GM19351 (cell line): Measurements from ENCODE around the gene ONECUT1.

ENCODE experiments used
- ATAC-seq: cut with Tn5 transposase; IDR thresholded peaks from one replicate; pipeline ENCODE4 v1.9.1; 2021; ENCODE audit warnings: mild to moderate bottlenecking, moderate library complexity; ENCODE audit not compliant: unreplicated experiment

The ONECUT1 gene

GRCh38 chr15:52783929-52784798, 6.0 kb downstream of the ONECUT1 start:
- no peak for ATAC-seq

DNA sequence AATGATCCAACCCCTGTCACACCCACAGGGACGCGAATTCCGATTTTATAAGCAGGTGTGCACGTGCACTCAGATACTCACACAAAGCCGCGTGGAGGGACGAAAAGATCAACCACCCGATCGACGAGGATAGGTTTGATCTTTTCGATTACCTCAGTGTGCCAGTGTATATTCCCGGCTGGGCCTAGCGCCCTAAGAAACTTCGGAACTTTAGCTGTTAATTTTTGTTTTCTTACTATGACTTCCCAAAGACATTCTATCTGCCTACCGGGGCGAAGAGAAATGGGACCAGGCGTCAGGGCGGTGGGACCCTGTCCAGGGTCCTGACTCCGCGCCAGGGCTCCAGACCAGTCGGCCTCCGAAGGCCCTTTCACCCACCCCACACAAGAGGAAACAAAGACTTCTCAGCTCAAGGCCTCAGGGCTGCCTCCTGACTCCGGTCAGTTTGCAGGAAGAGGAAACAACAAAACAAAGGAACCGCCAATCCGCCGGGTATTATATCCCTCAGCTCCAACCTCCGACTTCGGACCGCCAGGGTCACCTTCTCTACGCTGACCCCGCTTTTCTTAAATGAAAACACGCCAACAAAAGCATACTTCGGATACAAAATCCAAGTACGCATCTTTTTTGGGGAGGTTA, 6.8 kb downstream of the ONECUT1 start:
- no peak for ATAC-seq

DNA sequence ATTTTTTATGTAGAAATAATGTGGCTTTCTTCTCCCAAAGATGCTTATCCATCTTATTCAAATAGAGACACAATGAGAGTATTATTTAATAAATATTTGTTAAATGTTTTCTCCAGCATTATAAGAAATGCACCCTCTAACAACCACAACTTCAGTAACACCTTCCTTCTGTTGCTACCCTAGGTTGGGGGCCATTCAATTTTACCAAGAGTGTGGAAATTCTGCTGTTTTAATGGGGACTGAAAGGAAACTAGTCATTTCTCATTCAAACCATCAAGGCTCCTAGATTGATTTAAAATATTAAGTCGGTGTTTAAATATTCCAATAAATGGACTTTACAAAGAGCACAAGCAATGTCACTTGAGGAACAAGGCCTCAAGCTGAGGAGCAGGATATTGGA, 7.6 kb downstream of the ONECUT1 start:
- ATAC-seq = no peak

DNA sequence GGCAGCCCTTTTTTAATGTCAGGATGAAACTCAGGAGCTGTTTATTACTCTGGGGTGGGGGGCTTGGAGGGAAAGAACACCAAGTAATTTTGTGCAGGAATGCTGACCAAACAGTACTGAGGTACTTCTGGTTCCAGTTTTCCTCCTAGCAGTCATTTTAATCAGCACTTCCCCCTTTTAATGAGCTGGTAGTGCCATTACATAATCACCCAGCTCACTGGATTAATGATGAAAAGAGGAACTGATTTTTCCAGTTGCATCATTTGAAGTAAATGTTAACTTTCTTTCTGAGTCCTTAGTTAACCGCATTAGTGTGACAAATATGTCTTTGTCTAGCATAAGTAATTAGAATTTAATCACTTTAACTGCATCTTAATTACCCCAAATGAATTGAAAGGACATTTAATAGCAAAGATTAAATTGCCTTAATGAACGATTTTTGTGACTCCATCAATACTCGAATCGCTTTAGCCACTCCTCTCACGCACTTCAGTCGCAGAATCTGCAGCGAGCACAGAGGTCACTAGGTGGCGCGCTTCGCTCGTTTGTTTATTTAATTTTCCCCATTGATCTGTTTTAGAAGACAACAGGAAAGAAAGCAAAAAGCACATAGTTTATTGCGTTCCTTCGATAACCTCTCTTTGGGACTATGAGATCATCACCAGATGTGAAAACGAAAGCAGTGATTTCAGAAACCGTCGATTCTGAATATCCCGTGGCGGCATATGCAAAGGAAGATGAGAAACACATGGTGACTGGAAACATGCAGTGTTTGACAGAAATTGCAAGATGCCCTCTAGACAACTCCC, 9.8 kb downstream of the ONECUT1 start:
- peak; percentile 77 for ATAC-seq

DNA sequence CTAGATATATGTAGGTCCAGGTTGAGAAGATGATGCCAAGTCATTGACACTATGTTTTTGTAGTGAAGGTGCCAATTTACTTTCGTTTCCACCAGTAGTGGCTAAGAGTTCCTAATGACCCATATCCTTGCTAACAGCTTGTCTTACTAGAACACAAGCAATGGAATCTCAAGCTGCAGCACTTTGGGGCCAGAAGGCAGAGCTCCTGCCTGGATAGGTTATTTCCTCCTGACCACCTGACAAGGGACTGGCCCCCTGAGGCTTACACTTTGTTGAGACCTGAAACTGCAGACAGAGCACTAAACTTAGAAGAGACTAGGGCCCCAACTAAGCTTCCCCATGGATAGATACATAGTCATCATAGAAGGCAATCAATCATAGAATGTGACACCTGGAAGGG, 11.7 kb downstream of the ONECUT1 start:
- ATAC-seq = no peak

DNA sequence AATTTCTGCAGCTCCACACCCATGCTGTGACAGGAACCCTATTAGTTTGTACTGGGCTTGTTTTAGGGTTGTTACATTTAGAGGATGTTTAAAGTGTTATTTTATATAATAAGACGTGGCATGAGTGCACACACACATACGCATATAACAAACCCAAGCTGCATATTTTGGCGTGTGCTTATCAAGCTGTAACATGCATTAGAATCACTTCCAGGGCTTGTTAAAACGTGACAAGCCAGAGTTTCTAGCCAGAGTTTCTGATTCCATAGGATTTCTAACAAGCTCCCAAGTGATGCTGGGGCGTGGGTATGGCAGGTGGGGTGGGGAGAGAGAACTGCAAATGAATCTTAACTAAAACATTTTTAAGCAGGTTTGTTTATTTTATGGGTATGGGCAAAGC, 17.4 kb downstream of the ONECUT1 start:
- no peak for ATAC-seq

DNA sequence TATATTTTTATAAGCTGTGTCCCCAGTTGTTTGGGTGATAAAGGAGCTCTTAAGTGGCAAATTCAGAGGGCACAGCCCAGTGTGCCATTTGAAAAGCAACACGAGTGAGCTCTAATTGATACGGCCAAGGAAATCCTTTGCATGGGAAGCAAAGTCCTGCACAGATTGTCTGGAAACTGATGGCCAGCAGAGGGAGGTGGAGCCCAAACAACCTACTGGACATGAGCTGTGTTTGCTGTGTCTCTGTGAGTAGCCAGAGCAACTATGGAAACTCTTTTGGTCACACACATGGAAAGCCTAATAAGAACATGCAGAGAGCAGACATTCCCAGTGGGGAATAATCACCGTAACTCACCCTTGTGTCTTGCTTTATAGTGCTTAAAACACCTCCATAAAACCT, 24.4 kb downstream of the ONECUT1 start:
- no peak for ATAC-seq

GRCh38 chr15:52764731-52765130, 25.4 kb downstream of the ONECUT1 start:
- ATAC-seq = no peak

GRCh38 chr15:52762621-52763020, 27.5 kb downstream of the ONECUT1 start:
- ATAC-seq = no peak

GRCh38 chr15:52760562-52760961, 29.6 kb downstream of the ONECUT1 start:
- ATAC-seq = peak; percentile 59

GRCh38 chr15:52759969-52760368, 30.2 kb downstream of the ONECUT1 start:
- ATAC-seq = no peak

GRCh38 chr15:52757496-52757895, 32.6 kb downstream of the ONECUT1 start:
- no peak for ATAC-seq

GRCh38 chr15:52751522-52751921, 38.6 kb downstream of the ONECUT1 start:
- ATAC-seq = no peak

DNA sequence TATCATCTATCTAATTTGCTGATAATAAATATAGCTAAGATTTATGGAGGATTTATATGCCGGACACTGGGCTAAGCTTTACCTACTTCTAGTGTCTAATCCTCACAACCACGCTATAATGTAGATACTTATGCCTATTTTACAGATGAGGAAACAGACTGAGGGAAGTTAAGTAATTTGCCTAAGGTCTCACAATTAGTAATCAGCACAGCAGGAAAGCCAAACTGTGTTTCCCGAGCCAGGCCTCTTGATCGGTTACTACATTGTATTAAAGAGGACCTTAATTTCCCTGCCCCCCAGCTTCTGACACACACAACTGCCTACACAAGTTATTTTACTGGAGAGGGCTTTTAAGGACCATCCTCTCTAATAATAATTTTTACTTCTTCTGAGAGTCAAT, 40.9 kb downstream of the ONECUT1 start:
- peak; percentile 64 for ATAC-seq

GRCh38 chr15:52746162-52746757, 43.9 kb downstream of the ONECUT1 start:
- ATAC-seq = no peak

DNA sequence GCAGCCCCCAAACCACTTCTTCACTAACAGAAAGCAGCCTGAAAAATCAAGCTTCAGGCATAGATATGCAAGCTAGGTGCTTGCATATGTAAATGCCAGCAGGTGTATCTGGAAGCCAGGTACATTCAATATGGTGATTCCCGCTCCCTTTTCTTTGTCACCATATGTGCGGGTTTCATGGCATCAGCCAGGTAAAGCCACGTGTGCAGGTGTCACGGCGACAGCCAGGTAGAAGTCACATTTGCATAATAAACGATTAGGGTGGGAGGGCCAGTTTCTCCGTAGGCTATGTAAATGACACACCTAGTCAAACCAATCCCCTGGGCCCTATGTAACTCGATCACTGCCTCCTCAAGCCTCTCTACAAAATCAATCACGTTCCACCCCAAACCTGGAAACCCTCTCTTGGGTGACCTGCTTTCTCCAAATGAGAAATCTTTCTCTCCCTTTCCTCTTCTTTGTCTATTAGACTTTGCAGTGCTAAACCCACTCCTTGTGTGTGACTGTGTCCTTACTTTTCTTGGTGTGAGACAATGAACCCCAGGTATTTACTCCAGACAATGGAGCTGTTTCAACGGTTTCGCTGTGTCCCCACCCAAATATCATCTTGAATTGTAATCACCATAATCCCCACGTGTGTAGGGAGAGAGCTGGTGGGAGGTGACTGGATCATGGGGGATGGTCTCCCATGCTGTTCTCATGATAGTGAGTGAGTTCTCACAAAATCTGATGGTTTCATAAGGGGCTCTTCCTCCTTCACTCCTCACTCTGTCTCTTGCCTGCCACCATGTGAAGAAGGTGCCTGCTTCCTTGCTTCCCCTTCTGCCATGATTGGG, 44.6 kb downstream of the ONECUT1 start:
- no peak for ATAC-seq

DNA sequence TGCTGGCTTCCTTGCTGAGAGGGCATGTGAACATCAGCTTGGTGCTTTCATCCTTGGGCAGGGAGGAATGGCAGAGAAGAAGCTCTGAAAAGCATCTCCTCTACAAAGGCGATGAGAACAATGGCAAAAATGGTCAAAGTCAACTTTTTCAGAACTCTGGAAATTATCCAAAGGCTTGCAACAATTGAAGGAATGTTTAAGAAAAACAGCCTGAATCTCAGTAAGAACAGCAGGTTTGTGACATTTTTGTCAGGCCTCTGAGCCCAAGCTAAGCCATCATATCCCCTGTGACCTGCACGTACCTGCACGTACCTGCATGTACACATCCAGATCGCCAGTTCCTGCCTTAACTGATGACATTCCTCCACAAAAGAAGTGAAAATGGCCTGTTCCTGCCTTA, 51.8 kb downstream of the ONECUT1 start:
- ATAC-seq = no peak

GRCh38 chr15:52737720-52738119, 52.4 kb downstream of the ONECUT1 start:
- no peak for ATAC-seq

DNA sequence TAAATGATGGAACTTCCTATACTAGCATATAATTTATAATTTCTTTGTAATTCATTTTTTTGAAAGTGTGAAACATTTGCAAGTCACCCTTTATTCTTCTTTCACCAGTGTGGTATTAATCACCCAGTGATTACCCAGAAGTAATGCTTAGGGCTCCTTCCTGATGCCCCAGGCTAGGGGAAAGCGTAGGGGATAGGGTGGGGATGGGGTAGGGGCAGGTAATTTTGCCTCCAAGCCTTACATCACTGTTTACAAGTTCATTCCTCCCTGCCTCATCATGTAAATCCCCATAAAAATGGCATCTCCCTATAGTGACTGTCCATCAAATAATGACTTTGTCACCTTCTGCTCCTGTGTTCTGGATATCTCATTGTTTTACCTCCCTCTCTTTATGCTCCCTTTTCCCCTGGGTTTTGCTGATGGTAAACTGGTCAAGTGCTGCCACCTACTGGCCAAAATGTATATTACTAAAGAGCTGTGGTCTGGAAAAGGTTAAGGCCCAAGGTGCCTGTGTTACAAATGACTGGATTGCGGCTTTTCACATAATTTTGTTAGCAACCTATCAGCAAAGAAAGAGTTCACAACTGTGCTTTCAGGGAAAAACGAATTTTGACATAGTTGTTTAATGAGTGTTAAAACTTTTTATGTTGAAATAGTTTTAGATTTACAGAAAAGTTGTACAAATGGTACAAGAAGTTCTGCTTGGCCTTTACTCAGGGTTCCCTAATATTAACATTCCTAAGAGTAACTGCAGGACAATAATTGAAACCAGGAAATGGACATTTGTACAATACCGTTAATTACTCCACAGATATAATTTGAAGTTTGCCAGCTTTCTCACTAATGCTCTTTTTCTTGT, 54.7 kb downstream of the ONECUT1 start:
- peak; percentile 71 for ATAC-seq
